Right lobe of liver (tissue), 6 donors: ENCODE results near the gene COMMD10. TPM values are rescaled to one million over a fixed set of nuclear protein-coding genes. Genes with fewer than 3 reads are reported as not detected.
A peak's percentile ranks its signal among the peaks of the same experiment; 100 is the strongest.

Source experiments
- ATAC-seq, 4 donors: fragments of 200-7000 bp; cut with Tn5 transposase; one replicate each; pipeline ENCODE4 v1.9.1; 2020; ENCODE audit warnings: mild to moderate bottlenecking in 4 of 4, moderate library complexity in 4 of 4
- DNase-seq, 3 donors: peaks; one replicate each; pipeline ENCODE4 v3.0.0-alpha.2; 2020
- H3K27ac ChIP-seq, 3 donors: fragments of 200-600 bp; one replicate each; pipeline ENCODE4 v1.8.0; 2022
- H3K27me3 ChIP-seq, 2 donors: fragments of 200-600 bp; one replicate each; pipeline ENCODE4 v1.8.0; 2022
- H3K36me3 ChIP-seq, 4 donors: fragments of 200-600 bp; sonication (generic) in 1 of 4; one replicate each; pipeline versions ENCODE4 v1.5.1 to v1.8.0; 2017 to 2022; ENCODE audit warnings: control low read depth in 1 of 4
- H3K4me1 ChIP-seq, 4 donors: fragments of 200-600 bp; sonication (generic) in 1 of 4; one replicate each; pipeline versions ENCODE4 v1.5.1 to v1.8.0; 2017 to 2022; ENCODE audit warnings: control low read depth in 1 of 4
- H3K4me3 ChIP-seq, 3 donors: fragments of 200-600 bp; one replicate each; pipeline ENCODE4 v1.8.0; 2022
- H3K9me3 ChIP-seq, 4 donors: fragments of 200-600 bp; sonication (generic) in 1 of 4; one replicate each; pipeline versions ENCODE4 v1.5.1 to v1.8.0; 2017 to 2022; ENCODE audit warnings: control low read depth in 1 of 4
- CTCF ChIP-seq, 4 donors: fragments of 200-600 bp in 3 of 4; fragments of 450-650 bp in 1 of 4; IDR thresholded peaks; one replicate each; pipeline versions ENCODE4 v1.5.1 to v1.8.0; 2016 to 2022; ENCODE audit warnings: antibody characterized with exemption in 4 of 4, mild to moderate bottlenecking in 2 of 4
- POLR2A ChIP-seq: fragments of 450-650 bp; IDR thresholded peaks from one replicate; pipeline ENCODE4 v1.6.1; 2017; ENCODE audit warnings: antibody characterized with exemption, mild to moderate bottlenecking
- WGBS: methylation state at CpG from one replicate; pipeline ENCODE4 v1.1.6; 2018; ENCODE audit warnings: low coverage, low lambda C conversion rate; ENCODE audit not compliant: insufficient coverage; ENCODE audit errors: missing lambda C conversion rate; 5-methylcytosine and 5-hydroxymethylcytosine counted together
- intact Hi-C, 2 donors: fragments of 100-400 bp; cut with DNase I; formaldehyde crosslinking; loops; one replicate each; pipeline versions ENCODE4 v1.11.2 to v1.14.1; 2022
- total RNA-seq, 6 experiments: library from RNA; depleted of rRNA in 2 of 6; stranded (reverse); fragments of >200 nt in 2 of 6; fragmentation: NEBNext Ultra II Directional in 3 of 6; extraction: Animal tissue kit (Norgen Biotek cat#: 25700) in 3 of 6; gene quantifications; one replicate each; pipeline versions ENCODE4 v1.1.0 to v1.2.4, GENCODE V29; 2016 to 2023
- donor health status: DM: no; HTN: yes; CAD: no.
- donor health status: DM: no; HTN: no; CAD: no.
- donor health status: DM: no; HTN: no; CAD: no.
- donor health status: DM: no; HTN: yes; CAD: no.
- donor health status: DM: no; HTN: yes; CAD: no.

COMMD10 gene
- total RNA-seq, 6 experiments from 2014 or later, result 11.1 to 16.2 (median 14.4) TPM

- H3K9me3 ChIP-seq, result no peaks in the 10 kb centered on the region
- WGBS, result 87% methylated on average over 12 of the region's 13 CpGs
- TF ChIP-seq POLR2A (no peak), CTCF (IDR thresholded peaks at IDR 0.05) (no peak)
Measured at GRCh38 chr5:116058346-116058936, 26.4 kb upstream of the COMMD10 start.

GRCh38 chr5:116062352-116062751 lies 22.5 kb upstream of the COMMD10 start:
- 84% methylated on average over 2 of the region's 2 CpGs for WGBS
- Histone ChIP-seq H3K36me3 (no peaks in the 10 kb centered on the region), H3K9me3 (no peaks in the 10 kb centered on the region), H3K27ac (no peak overlapping the region), H3K4me3 (no peak overlapping the region), H3K4me1 (no peaks in the 10 kb centered on the region), H3K27me3 (no peaks in the 10 kb centered on the region)
- intact Hi-C loops, result no loop called here
- TF ChIP-seq CTCF (IDR thresholded peaks at IDR 0.05) (no peak), POLR2A (no peak)
- DNase-seq, result no peak
- no peak for ATAC-seq

More at GRCh38 chr5:116058346-116058936, 26.4 kb upstream of the COMMD10 start:
- H3K27ac ChIP-seq, result no peak overlapping the region
- DNase-seq (no peak), ATAC-seq (no peak)
- no peaks in the 10 kb centered on the region for H3K27me3 ChIP-seq
- H3K36me3 ChIP-seq, result no peaks in the 10 kb centered on the region
- intact Hi-C loops, result no loop called here
- H3K4me3 ChIP-seq, result no peak overlapping the region
- no peaks in the 10 kb centered on the region for H3K4me1 ChIP-seq

GRCh38 chr5:116063950-116064349 lies 20.9 kb upstream of the COMMD10 start:
- intact Hi-C loops, result no loop called here

GRCh38 chr5:116068028-116068632 lies 16.7 kb upstream of the COMMD10 start:
- H3K27me3 ChIP-seq, result no peaks in the 10 kb centered on the region
- H3K4me1 ChIP-seq, result no peaks in the 10 kb centered on the region
- TF ChIP-seq CTCF (IDR thresholded peaks at IDR 0.05) (peak; percentile 78 to 88 (median 87)), POLR2A (no peak)
- DNase-seq (no peak), ATAC-seq (peak; percentile 55 to 71 (median 66))
- 11% methylated on average over 4 of the region's 4 CpGs for WGBS
- intact Hi-C loops, result no loop called here
- H3K36me3 ChIP-seq, result no peaks in the 10 kb centered on the region
- no peak overlapping the region for H3K4me3 ChIP-seq
- H3K9me3 ChIP-seq, result no peaks in the 10 kb centered on the region
- no peak overlapping the region for H3K27ac ChIP-seq

More at GRCh38 chr5:116063950-116064349, 20.9 kb upstream of the COMMD10 start:
- no peaks in the 10 kb centered on the region for H3K27me3 ChIP-seq
- 63% methylated on average over 3 of the region's 3 CpGs for WGBS
- ATAC-seq (no peak), DNase-seq (no peak)
- no peak for TF ChIP-seq CTCF (IDR thresholded peaks at IDR 0.05)
- no peak for TF ChIP-seq POLR2A
- H3K36me3 ChIP-seq, result no peaks in the 10 kb centered on the region
- no peaks in the 10 kb centered on the region for H3K9me3 ChIP-seq
- no peak overlapping the region for H3K4me3 ChIP-seq
- H3K4me1 ChIP-seq, result no peaks in the 10 kb centered on the region
- H3K27ac ChIP-seq, result no peak overlapping the region
